ACC112 (cell line): ENCODE data around the gene BIK.

Experiments
- H2AFZ ChIP-seq: fragments of 200-600 bp; sonication (generic); one replicate; pipeline ENCODE4 v1.6.0; 2017; ENCODE audit warnings: antibody characterized with exemption, low read length; ENCODE audit not compliant: unreplicated experiment
- H3K27ac ChIP-seq: fragments of 200-600 bp; sonication (generic); 2 replicates; pipeline ENCODE4 v1.5.1; 2014; ENCODE audit warnings: low read depth, mild to moderate bottlenecking, antibody characterized with exemption, low read length, moderate library complexity
- H3K27me3 ChIP-seq: fragments of 200-600 bp; sonication (generic); 2 replicates; pipeline ENCODE4 v1.6.1; 2014; ENCODE audit warnings: mild to moderate bottlenecking, antibody characterized with exemption, low read length, moderate library complexity, mixed read lengths; ENCODE audit not compliant: insufficient read depth
- H3K36me3 ChIP-seq: fragments of 200-600 bp; sonication (generic); 2 replicates; pipeline ENCODE4 v1.6.1; 2016; ENCODE audit warnings: mild to moderate bottlenecking, antibody characterized with exemption, low read length, moderate library complexity, mixed read lengths; ENCODE audit not compliant: insufficient read depth
- H3K4me1 ChIP-seq: fragments of 200-600 bp; sonication (generic); one replicate; pipeline ENCODE4 v1.6.1; 2016; ENCODE audit warnings: low read length, mixed read lengths; ENCODE audit not compliant: insufficient read depth, unreplicated experiment, control insufficient read depth
- H3K4me3 ChIP-seq: fragments of 200-600 bp; sonication (generic); 2 replicates; pipeline ENCODE4 v1.5.1; 2014; ENCODE audit warnings: mild to moderate bottlenecking, low read depth, low read length
- H3K79me2 ChIP-seq: fragments of 200-600 bp; sonication (generic); one replicate; pipeline ENCODE4 v1.6.0; 2016; ENCODE audit warnings: low read length; ENCODE audit not compliant: control insufficient read depth, unreplicated experiment, insufficient read depth

BIK gene, protein sequence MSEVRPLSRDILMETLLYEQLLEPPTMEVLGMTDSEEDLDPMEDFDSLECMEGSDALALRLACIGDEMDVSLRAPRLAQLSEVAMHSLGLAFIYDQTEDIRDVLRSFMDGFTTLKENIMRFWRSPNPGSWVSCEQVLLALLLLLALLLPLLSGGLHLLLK

DNA sequence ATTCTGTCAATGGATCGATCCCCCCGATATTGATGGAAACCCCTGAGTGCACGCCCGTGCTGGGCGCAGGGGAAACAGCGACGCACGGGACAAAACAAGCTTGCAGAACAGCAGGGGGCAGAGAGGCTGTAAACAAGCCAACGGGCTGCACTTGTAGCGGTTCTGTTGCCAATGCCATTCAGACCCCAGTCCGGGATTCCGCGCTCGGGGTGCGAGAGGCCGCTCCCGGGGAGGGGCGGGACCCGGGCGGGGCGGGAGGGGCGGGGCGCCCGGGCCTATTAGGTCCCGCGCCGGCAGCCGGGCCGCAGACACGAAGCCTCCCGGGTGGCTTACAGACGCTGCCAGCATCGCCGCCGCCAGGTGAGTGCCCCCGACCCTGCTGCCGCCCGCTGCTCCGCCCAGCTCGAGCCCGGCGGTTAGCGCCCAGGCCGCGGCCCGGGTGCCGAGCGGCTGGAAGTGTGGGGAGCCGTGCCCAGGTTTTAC lies at the start of gene BIK:
Gene BIK, plus strand, starts transcription at position 307 of the 483 bp plus-strand sequence. CDS start 13,273 bp downstream, outside the sequence.
- Histone ChIP-seq H3K4me1 (no peaks in the 10 kb centered on the region), H3K27ac (no peak within 1 kb of the TSS), H2AFZ (no peak within 1 kb of the TSS), H3K4me3 (peak within 1 kb of the TSS; percentile 67), H3K36me3 (no peaks in the 10 kb centered on the region), H3K79me2 (no peaks in the 10 kb centered on the region), H3K27me3 (peaks cover 31% of the 10 kb centered on the region)

DNA sequence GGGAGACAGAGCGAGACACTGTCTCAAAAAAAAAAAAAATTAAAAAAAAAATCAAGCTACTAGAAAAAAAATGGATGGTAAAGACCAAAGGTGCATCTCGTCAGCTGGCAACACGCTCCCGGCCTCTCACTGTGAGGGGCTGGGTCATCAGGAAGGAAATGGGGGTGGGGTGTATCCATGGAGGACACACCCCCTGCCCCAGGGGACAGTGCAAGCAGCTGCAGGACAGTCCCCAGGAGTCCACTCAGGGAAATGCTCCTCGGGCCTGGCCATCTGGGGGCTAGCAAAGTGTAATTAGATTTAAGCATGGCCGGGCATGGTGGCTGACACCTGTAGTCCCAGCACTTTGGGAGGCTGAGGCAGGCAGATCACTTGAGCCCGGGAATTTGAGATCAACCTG lies 44.4 kb upstream of the BIK start:
- Histone ChIP-seq H3K27me3 (no peaks in the 10 kb centered on the region), H3K79me2 (no peaks in the 10 kb centered on the region), H3K4me1 (peaks cover 4% of the 10 kb centered on the region), H3K27ac (peak overlapping the region; percentile 97; the same call in 1 of the 2 replicates), H3K36me3 (no peaks in the 10 kb centered on the region), H2AFZ (no peak overlapping the region), H3K4me3 (no peak overlapping the region)

DNA sequence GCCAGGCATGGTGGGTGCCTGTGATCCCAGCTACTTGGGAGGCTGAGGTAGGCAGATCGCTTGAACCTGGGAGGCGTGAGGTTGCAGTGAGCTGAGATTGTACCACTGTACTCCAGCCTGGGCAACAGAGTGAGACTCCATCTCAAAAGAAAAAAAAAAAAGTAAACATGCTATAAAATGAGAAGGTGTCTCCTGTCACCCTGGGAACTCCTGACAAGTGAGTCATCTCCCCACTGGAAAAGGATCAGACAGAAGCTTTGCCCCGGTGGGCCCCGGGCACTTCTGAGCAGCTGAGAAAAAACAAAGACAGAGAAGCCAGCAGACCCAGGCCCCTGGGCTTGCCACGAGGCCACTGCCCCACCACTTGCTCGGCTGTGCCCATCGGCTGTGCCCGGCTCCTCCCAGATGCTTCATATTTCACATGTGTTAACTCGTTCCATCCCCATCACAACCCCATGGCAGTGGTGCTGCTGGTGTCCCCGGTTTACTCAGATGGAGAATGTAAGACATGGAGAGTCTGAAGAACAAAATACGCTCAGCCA lies 43.6 kb upstream of the BIK start:
- Histone ChIP-seq H3K36me3 (no peaks in the 10 kb centered on the region), H3K4me3 (no peak overlapping the region), H3K27me3 (no peaks in the 10 kb centered on the region), H2AFZ (no peak overlapping the region), H3K4me1 (peaks cover 4% of the 10 kb centered on the region), H3K27ac (peak overlapping the region; percentile 97), H3K79me2 (no peaks in the 10 kb centered on the region)

DNA sequence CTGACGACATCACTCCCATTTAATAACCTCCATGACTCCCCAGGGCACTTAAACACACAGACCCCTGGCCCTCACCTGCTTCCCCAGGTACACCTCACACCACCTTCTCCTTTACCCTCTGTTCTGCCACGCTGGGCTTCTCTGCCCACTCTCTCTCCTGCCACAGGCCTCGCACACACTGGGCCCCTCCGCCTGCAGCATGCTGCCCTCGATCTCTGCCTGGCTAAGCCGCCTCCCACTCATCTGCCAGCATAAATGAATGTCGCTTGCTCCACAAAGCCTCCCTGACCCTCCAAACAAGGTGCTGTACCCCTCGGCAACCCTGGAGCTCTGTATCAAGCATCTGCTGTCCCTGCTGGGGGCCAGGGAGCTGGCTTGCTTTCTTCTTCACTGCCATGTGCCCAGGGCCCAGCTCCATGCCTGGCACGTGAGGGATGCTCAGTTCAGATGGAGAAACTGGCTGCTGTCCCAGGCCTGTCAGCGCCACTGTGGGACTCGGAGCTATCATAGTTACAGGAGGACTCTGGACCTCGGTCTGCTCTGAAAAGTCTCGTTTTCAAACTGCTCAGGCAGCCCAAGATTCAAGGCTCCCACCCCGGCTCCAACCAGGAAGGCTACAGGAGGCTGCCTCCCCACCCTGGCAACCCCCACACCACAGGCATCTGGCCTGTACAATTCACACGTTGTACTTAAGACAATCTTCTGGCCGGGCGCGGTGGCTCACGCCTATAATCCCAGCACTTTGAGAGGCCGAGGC lies 33.3 kb upstream of the BIK start:
- H3K4me3 ChIP-seq = no peak overlapping the region
- H3K4me1 ChIP-seq = no peaks in the 10 kb centered on the region
- H3K27me3 ChIP-seq = no peaks in the 10 kb centered on the region
- H3K36me3 ChIP-seq = no peaks in the 10 kb centered on the region
- H3K79me2 ChIP-seq = no peaks in the 10 kb centered on the region
- no peak overlapping the region for H3K27ac ChIP-seq
- H2AFZ ChIP-seq = no peak overlapping the region

DNA sequence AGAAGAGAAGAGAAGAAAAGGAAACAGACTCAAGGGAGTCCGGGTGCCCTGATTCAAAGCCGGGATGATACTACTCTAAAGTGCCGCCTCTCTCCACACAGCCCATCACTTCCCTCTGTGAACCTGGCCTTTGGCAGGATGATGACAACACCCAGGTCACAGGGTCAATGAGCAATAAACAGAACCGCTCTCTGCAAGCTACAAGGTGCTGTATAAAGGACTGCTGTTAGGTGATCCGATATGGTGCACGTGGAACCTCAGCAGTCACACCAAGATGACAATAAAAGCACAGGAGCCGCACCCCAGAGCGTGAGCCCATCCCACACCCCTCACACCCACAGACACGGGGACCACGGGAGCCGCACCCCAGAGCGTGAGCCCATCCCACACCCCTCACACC lies 32.0 kb upstream of the BIK start:
- no peak overlapping the region for H3K4me3 ChIP-seq
- no peaks in the 10 kb centered on the region for H3K36me3 ChIP-seq
- no peaks in the 10 kb centered on the region for H3K27me3 ChIP-seq
- no peak overlapping the region for H2AFZ ChIP-seq
- H3K79me2 ChIP-seq = no peaks in the 10 kb centered on the region
- no peak overlapping the region for H3K27ac ChIP-seq
- H3K4me1 ChIP-seq = no peaks in the 10 kb centered on the region

DNA sequence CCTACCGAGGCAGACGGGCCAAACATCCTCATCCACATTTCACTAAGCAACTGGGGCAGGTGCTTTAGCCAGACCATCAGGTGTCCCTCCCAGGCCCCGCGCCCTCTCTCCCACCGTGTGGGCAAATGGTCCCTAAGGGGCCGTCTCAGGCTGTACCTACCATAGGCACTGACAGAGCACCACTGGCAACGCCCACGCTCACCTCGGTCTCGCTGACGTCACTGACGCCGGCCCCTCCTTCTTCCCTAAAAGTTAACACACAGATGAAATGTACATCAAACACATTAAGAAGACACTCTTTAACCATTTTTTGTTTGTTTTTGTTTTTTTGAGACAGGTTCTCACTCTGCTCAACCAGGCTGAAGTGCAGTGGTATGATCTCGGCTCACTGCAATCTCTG lies 30.8 kb upstream of the BIK start:
- Histone ChIP-seq H3K27ac (no peak overlapping the region), H3K79me2 (no peaks in the 10 kb centered on the region), H3K36me3 (no peaks in the 10 kb centered on the region), H3K27me3 (no peaks in the 10 kb centered on the region), H2AFZ (no peak overlapping the region), H3K4me3 (no peak overlapping the region), H3K4me1 (no peaks in the 10 kb centered on the region)

DNA sequence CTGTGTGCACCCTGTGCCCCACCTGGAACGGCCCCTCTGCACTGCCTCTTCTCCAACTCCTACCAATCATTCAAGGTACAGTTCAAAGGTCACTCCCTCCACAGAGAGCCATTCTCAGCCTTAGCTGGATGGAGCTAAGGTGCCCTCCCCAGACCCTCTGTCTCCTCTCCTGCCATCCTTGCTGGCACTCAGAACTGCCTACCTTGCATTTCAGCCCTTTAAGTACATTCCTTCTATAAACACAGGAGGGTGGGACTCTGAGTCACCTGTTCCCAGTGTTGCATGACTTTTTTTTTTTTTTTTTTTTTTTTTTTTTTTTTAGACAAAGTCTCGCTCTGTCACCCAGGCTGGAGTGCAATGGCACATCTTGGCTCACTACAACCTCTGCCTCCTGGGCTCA lies 29.9 kb upstream of the BIK start:
- Histone ChIP-seq H3K4me1 (no peaks in the 10 kb centered on the region), H3K36me3 (no peaks in the 10 kb centered on the region), H2AFZ (no peak overlapping the region), H3K79me2 (no peaks in the 10 kb centered on the region), H3K4me3 (no peak overlapping the region), H3K27ac (no peak overlapping the region), H3K27me3 (no peaks in the 10 kb centered on the region)

DNA sequence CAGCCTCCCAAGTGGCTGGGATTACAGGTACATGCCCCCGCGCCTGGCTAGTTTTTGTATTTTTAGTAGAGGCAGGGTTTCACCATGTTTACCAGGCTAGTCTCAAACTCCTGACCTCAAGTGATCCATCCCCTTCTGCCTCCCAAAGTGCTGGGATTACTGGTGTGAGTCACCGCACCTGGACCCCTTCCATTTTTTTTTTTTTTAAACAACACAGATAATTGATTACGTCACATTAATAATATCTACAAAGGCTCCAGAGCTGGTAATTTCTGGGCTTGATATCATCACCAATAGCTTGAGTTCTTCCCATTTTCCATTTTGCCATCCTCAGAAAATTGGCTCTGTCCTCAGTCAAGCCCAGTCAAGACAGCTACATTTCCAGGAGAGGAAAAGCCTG lies 28.6 kb upstream of the BIK start:
- Histone ChIP-seq H3K4me3 (no peak overlapping the region), H3K4me1 (no peaks in the 10 kb centered on the region), H3K27ac (no peak overlapping the region), H2AFZ (no peak overlapping the region), H3K36me3 (no peaks in the 10 kb centered on the region), H3K79me2 (no peaks in the 10 kb centered on the region), H3K27me3 (no peaks in the 10 kb centered on the region)

DNA sequence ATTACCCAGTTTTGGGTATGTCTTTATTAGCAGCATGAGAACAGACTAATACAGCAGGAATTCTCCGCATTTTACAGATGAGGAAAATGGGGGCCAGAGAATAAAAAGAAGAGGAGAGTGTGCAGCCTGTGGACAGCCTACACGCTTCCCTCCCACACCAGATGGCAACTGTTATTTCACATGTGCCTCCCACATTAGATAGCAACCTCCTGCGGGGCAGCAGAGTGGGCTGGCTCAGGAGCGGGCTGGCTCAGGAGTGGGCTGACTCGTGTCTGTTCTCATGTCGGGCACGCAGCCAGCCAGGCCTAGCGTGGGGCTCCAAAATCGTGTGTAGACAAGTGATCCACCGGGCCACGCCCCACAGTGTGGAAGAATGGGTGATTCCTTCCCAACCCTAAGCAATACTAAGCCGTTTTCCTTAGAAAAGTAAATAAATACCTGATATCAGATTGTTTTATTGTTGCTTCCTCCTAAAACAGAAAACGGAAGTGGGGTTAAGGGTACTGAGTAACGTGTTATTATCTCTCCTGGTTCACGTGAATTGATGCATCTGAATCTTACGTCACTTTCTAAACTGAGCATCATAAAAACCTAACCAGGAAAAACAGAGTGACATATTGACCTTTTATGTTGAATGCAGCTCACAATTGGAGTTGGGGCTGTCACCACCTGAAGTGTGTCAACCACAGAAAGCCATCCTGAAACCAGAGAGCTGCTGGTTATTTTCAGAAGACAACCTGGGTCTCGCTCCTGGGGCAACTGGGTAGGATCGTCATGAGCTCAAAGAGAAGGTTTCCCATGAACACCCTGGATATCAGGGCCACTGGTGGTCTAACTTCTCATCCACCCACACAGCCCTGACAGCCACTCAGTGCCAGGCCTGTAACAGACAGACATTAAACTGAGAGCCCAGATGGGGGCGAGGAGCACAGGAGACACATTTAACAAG lies 24.6 kb upstream of the BIK start:
- no peak overlapping the region for H2AFZ ChIP-seq
- H3K4me1 ChIP-seq = no peaks in the 10 kb centered on the region
- H3K4me3 ChIP-seq = no peak overlapping the region
- no peak overlapping the region for H3K27ac ChIP-seq
- H3K79me2 ChIP-seq = no peaks in the 10 kb centered on the region
- H3K36me3 ChIP-seq = no peaks in the 10 kb centered on the region
- H3K27me3 ChIP-seq = no peaks in the 10 kb centered on the region

DNA sequence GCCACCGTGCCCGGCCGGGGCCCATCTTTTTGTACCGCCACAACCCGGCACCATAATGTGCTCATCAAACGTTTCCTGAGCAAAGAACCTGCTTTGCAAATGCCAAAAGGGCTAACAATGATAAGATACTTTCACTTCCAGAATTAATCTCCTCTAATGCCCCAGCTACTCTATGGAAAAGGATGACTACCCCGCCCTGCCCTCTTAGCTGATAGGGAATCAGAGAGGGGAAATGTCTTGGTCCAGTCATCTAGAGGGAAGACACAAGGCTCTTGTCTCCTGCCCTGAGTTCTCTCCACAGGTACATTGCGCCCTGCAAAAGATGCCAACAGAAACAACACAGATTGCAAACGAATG lies 21.9 kb upstream of the BIK start:
- no peaks in the 10 kb centered on the region for H3K27me3 ChIP-seq
- H3K4me1 ChIP-seq = no peaks in the 10 kb centered on the region
- peak overlapping the region; percentile 2; the same call in 1 of the 2 replicates for H3K27ac ChIP-seq

More for the DNA sequence above, 21.9 kb upstream of the BIK start:
- Histone ChIP-seq H2AFZ (peak overlapping the region; percentile 20), H3K4me3 (peak overlapping the region; percentile 78), H3K79me2 (no peaks in the 10 kb centered on the region), H3K36me3 (no peaks in the 10 kb centered on the region)
